NCI-H1105 (cell line): Measurements from ENCODE around the gene OPCML.
A peak's percentile ranks its signal among the peaks of the same experiment; 100 is the strongest.

ENCODE experiments used
- DNase-seq: peaks from one replicate; lab custom pipeline; 2025; lab: John Stamatoyannopoulos, UW

Gene OPCML

GRCh38 chr11:132850266-132850665 lies 682.0 kb downstream of the OPCML start:
- no peak for DNase-seq

DNA sequence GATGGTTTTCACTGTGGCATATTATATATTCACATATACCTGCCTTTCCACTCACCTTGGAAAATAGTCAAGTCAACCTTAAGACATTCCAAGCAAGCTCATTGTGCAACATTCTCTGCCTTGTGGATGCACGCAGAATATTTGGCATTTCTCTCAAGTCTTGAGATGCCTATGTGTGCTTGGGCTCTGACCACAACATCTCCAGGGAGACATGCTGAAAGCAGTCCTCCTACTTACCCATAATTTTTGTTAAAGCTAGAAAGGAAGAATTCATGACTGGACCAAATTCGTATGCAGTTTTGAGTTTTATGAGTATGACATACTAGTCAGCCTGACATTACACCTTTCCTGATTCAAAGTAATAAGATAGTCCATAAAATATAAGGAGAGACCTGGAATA lies 684.0 kb downstream of the OPCML start:
- DNase-seq, result no peak

DNA sequence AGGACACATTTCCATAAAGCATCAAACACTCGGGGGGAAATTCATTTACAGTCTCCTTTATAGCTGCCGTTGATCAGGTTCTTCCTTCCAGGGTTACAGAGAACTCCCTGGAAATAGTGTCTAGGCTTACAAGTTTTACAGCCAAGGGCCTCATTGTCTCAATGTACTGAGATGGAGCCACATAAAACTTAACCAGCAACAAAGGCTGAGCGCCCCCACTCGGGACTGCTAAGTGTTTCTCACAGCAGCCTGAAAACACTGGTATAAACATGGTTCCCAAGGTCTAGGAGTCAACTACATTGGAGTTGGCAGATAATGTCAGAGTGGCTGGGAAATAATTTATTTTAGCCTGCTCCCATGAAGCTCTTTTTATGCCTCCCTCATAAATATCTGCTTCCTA lies 686.2 kb downstream of the OPCML start:
- DNase-seq, result no peak

DNA sequence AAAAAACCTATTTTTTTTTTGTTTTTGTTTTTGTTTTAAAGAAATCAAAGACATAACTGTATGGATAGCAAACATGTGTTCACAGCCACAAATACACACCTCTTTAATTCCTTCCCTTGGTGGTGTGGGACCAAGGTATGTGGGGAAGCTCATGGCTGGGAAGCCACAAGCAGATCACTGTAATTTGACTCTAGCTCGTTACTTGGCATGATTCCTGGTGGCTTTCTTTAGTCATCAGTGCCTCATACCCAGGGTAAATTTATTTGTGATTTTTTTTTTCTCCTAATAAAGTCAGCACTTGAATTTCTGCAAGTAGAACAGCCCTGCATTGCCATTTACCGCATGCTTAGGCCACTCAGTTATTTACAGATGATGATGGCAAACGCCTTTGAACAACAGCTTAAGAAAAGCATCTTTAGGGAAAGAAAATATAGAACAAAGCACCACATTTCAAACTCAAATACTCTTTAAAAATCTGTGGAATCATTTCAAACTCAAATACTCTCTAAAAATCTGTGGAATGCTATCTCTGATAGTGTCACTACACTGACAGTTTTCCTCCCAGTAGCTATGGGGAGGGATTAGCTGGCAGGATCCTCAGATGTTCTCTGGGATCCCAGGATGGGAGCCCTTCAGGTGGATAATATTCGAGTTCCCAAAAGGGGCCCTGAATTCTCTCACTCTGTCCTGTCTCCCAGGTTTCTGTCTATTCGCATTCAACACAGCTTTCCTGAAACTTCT lies 687.2 kb downstream of the OPCML start:
- peak; percentile 81 for DNase-seq

DNA sequence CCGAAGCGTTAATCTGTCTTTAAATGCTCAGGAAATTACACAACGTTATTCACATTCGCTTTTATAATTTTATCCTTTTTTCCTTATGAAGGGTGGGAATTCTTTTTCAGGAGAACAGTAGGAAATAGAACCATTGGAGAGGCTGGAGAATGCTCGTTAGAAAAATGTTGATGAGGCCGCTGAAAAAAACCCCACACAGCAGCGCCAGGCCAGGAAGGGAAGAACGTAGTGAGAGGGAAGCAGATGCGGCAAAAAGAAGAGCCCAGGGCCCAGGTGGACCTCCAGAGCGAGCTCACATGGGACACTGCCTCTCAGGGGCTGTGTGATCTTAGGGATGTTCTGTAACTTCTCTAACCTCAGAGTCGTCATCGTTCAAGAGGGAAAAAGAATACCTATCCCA lies 691.6 kb downstream of the OPCML start:
- DNase-seq, result no peak

GRCh38 chr11:132840191-132840590 lies 692.1 kb downstream of the OPCML start:
- DNase-seq, result no peak

DNA sequence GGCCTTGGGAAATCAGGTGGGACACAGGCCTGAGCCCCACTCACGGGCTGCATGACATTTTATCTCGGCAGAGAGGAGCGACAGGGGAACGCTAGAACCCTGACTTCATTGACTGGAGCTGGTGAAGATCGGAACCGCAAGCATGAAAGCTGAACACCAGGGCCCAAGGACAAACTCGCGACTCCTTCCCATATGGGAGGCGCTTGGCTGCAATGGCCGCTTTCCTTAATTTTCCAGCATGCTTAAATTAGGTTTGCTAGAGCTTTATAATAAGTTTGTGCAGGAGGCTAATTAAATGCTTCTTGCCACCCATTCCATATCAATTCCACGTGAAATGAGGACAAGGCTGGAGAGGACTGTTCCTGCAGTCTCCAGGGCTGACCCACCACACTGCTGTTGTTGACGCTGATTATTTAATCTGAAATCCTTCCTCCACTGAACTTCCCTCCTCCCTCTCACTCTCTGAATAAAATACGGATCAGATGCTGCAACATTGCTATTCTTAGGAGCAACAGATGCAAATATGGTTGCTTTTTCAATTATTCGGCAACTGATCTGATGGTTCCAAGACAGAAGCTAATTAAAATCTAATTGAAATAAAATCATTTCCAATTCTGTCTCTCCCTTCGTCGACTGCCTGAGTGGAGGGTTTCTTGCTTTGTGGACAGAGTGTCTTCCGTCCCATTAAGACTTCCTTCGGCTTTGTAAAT lies 692.9 kb downstream of the OPCML start:
- no peak for DNase-seq

DNA sequence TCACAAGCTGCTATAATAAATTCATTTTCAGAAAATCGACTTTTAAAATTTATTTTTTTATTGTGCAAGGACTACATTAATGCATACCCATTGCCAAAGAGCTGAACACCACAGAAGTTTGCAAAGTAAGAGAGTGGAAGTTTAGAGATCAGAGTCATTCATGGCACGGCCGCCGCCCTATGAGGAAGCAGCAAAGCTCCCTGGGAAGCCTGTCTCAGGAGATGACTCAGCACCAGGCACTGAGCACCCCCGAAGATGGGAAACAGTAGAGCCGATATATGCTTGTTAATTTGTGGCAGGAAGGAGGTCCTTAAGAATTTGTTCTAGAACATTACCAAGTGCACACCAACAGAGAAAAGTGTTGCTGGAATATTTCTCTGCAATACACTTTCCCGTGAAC lies 693.7 kb downstream of the OPCML start:
- no peak for DNase-seq

- DNase-seq, result no peak
Observed at GRCh38 chr11:132831272-132831671, 701.0 kb downstream of the OPCML start.

DNA sequence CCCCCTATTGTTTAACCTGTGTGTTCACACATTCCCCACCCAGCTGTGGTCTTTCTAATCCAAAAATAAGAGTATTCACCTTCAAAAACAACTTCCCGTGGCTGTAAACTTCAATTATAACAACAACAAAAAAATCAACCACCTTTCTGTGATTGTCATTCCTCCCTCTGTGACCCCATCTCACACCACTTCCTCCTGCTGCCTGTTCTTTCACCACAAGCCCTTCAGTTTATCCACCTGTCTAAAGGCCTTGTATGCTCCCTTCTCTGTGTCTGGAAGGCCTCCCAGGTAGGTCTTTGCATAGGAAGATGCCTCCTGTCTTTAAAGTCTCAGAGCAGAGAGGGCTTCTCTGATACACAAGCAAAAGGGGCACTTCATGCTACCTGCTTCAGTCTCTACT lies 707.7 kb downstream of the OPCML start:
- no peak for DNase-seq

DNA sequence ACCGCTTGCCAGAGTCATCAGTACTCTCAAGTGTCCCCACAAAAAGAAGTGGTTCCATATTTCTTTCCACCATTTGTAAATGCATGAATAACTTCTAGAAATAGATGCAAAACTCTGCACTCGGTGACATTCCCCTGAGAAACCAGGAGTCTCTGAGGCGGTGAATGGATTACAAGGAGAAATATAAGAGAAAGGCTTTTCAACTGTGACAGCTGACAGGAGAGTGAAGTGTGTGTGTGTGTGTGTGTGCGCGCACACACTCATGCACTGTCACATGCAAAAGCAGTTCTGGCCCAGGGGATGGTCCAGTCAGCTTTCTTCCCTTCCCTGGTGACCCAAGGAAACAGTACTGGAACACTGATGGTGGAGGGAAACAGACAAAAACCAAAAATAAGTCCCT lies 710.0 kb downstream of the OPCML start:
- DNase-seq, result no peak

DNA sequence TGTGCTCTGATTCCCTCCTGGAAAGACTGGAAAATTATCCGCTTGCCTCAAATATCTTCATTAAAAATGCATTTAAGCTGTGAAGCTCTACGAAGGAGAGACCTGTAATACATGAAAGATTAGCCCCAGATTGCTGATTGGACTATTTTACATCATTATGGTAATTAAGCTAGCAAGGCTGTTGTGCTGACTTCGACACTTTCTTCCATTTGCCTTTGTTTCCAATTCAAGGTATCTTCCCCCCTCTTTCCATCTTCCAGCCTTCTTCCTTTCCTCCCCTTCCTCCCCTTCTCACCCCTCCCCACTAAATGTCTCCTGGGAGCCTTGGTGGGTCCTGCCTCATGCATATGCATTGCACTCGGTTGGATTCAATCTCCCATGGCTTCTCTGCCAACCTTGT lies 710.8 kb downstream of the OPCML start:
- DNase-seq, result no peak

DNA sequence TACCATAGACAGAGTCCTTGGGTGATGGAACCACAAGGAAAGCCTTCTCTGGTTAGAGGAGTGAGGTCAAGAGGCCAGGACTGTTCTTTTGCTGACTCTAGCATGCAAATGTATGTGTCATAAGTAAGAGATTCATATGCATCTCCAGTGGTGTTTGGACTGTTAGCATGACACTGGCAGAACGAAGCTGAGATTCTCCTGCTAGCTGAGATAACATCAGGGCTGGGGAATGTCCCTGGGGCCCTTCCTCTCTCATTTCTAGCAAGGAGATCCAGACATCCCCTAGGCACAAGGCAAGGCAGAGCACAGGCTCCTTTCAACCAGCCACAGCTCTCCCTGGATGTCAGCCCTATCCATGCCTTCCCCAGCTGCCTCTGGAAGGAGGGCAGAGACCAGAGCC lies 711.3 kb downstream of the OPCML start:
- no peak for DNase-seq

GRCh38 chr11:132818951-132819350 lies 713.4 kb downstream of the OPCML start:
- no peak for DNase-seq

DNA sequence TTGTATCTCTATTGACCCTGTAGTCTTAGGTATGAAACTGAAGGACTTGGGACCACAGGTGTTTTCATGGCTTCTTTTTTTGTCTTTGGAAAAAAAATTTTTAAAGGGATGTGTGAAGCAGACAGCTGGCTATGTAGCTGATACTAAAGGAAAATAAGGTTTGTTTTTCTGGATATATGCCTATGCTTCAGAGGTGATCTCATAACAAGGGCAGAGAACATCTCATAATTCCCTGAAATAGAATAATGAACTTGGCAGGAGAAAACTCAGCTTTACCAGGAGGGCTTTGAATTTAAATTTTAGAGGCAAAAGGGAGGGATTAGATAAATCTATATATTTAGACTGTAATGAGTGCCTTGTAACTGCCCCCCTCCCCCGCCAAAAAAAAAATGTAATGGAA lies 714.9 kb downstream of the OPCML start:
- DNase-seq, result no peak

DNA sequence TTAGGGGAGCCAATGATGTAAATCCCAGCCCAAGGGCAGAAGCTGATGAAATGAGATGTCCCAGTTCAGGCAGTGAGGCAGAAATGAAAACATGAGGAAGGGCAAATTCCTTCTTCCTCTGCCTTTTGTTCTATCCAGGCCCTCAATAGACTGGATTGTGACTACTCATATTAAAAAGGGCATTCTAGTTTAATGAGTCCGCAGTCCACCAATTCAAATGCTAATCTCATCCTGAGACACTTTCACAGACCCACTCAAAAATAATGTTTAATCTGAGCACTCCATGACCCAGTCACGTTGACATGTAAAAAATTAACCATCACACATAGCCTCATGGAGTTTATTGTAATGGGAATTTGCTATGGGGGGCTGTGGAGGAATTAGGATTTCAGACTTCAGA lies 717.9 kb downstream of the OPCML start:
- DNase-seq, result no peak

DNA sequence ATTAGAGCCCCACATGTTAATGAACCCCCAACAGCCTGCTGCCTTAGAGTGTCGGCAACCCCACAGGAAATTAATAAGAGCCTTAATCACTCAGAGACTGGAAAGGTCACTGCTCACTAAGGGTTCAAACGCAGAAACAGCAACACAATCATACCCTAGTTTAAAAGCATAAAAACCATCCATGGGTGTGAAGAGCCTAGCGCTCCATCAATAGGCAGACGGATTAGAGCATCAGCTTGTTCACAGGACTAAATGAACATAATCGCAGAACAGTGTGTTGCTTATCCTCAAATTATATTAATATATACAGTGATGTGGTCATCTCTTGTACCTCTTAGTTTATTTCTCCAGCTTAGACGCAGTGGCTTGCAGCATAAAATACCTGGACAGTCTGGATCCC lies 720.7 kb downstream of the OPCML start:
- no peak for DNase-seq

DNA sequence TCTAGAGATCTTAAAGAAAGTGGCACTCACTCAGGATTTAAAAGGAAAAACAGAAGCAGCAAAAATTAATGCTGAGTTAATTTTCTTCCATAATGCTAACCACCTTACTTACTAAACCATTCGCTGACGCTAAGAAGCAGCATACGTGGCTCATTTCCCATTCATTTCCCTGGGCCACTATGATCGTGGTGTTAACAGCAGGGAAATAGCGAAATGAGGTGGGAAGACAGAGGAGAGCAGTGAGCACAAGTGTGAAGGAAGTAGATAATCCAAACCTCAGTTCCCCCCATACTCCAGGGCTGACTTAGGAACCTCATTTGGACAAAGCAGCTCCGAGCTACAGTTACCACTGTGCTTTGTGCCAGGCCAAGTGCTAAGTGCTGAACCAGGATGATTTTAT lies 723.2 kb downstream of the OPCML start:
- DNase-seq, result no peak

DNA sequence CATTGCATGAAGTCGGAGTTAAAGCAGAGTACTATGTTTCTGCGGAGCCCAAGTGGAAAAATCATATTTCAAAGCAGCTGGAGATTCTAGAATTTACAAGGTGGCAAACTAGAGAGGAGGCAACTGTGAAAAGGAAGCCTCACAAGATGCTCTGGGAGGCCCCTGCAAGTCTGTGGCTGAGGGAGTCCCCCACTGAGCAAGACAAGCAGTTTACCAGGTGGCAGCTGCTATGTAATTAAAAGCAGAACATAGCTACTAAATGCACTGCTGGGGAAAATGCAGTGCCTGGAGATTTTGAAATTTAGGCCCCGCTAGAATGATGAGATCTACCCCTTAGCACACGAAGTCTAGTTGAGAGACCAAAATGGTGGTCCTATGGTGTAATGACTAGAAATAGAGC lies 728.0 kb downstream of the OPCML start:
- no peak for DNase-seq

GRCh38 chr11:132803436-132803835 lies 728.9 kb downstream of the OPCML start:
- no peak for DNase-seq

DNA sequence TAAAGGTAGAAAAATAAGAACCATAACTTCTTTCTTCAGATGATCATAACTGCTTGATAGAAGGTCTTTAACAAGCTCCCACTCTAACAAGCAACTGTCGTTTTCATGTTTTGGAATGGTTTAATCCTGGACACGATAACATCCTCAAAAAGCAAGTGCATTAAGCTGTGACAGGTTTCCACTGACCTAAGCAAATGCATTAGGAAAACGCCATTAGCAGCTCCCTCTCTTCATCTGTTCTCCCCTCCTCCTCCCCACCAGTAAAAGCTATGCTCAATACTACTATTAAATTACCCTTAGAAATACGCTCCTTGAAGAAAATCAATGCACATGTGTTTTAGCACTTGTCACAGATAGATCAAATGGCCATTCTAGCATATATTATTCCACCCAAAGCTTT lies 729.4 kb downstream of the OPCML start:
- no peak for DNase-seq

DNA sequence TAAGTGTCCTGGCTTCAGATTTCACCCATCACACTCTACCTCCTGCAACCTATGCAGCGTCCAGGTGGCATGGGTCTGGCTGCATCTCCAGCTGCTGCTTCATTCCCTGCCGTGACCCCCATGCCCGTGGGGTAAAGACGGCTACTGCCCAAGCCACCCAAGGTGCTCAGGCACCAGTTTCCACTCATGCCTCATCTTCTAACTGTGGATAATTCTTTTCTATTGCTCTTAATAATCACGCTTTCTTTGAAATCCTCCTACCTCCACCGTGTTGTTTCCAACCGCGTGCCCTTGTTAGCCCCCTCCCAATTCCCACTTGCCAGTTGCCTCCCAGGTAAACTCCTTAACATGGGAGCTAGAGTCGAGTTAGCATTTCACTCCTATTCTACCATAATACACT lies 738.5 kb downstream of the OPCML start:
- no peak for DNase-seq

DNA sequence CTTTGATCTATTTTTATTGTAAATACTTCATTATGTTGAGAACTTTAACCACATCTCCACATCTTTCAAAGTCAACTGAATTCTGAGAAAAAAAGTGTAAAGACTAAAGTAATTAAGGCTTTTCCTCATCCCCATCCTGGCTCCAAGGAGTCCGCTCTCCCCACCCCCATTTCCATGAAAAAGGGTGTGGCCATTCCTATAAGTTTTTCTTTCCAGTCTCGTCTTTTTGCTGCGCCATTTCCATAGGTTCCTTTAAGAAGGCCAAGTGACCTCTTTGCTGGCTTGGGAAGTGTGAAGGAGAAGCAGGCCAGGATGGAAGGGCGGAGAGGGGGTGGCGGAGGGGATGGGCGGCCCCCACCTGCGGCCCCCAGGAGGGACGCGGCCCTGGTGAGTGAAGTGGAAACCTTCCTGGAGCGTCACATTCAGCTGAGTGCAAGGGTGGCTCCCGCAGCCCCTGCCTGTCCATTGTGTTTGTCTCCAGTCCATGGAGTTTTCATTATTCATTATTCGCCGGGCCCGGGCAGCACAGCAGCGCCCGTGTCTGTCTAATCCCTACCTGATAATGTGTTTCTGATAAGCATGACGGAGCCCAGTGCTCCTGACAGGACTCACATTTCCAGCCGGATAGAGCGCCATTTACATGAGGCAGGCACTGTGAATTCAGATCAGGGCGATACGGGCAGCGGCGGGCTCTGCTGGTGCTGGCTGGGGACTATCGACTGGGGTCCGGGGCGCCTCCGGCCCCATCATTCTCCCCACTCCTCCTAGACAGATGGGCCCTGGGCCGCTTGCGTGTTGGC lies 739.8 kb downstream of the OPCML start:
- DNase-seq, result no peak
